ENCODE data around the gene PZP.

- TF ChIP-seq TAF1 (IDR thresholded peaks at IDR 0.05; ENCODE audit: low read depth) (no peak), POLR2AphosphoS5 (IDR thresholded peaks at IDR 0.05) (no peak), EZH2 (IDR thresholded peaks at IDR 0.05; ENCODE audit: borderline replicate concordance, insufficient read depth, low read length, poor library complexity, severe bottlenecking) (no peak), CTCF (IDR thresholded peaks at IDR 0.05; ENCODE audit: poor library complexity, severe bottlenecking) (no peak)
These were observed 99.0 kb downstream of the PZP start for GRCh38 chr12:9109213-9109522.
